Raji (cell line): Measurements from ENCODE around the gene SLC49A4.

ENCODE experiments used
- POLR2A ChIP-seq: IDR thresholded peaks from 2 replicates; pipeline ENCODE4 v1.6.1; 2011; ENCODE audit warnings: low read depth, low read length, control low read depth; ENCODE audit not compliant: insufficient read depth

SLC49A4 gene

GRCh38 chr3:122924056-122924455 is 129.2 kb downstream of the SLC49A4 start:
- TF ChIP-seq POLR2A, result no peak

GRCh38 chr3:122925756-122926155 is 130.9 kb downstream of the SLC49A4 start:
- no peak for TF ChIP-seq POLR2A

- no peak for TF ChIP-seq POLR2A
Measured at GRCh38 chr3:122926322-122926721, 131.5 kb downstream of the SLC49A4 start.

- no peak for TF ChIP-seq POLR2A
Measured at GRCh38 chr3:122926811-122927210, 131.9 kb downstream of the SLC49A4 start.

GRCh38 chr3:122927726-122928125 is 132.9 kb downstream of the SLC49A4 start:
- TF ChIP-seq POLR2A, result no peak

- TF ChIP-seq POLR2A, result no peak
Measured at GRCh38 chr3:122928396-122929187, 133.7 kb downstream of the SLC49A4 start.

GRCh38 chr3:122929188-122930062 is 134.6 kb downstream of the SLC49A4 start:
- TF ChIP-seq POLR2A, result no peak

- no peak for TF ChIP-seq POLR2A
Measured at GRCh38 chr3:122930063-122930997, 135.5 kb downstream of the SLC49A4 start.
